22Rv1 (cell line): ENCODE data around the gene KCNQ1.

Source experiments
- H3K27ac ChIP-seq: fragments of 450-650 bp; 2 replicates; pipeline ENCODE4 v1.5.1; 2017
- ZFX ChIP-seq: fragments of 450-650 bp; IDR thresholded peaks from 2 replicates; pipeline ENCODE4 v1.6.1; 2017; ENCODE audit warnings: antibody characterized with exemption, borderline replicate concordance
- TF ChIP-seq, protein P1 (sequence below): fragments of 450-650 bp; IDR thresholded peaks from 2 replicates; pipeline ENCODE4 v1.5.1; 2017; ENCODE audit warnings: mild to moderate bottlenecking

Gene KCNQ1

DNA sequence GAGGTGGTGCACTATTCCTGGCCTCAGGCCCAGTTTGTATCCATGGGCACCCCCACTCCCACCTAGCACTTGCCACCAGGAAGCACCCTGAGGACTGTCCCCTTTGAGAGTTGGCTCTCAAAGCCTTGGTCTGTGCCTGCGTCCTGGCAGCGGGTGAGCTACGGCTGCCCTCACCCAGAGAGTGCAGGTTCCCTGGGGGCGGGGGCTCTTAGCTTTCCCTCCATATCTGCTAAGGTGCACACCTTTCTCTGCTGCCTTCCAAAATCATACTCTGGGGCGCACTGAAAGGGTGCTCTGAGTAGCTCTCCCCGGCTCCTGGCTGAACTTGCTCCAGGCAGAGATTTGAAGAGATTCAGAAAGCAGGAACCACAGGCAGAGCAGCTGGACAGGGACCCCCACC lies 7.1 kb downstream of the KCNQ1 start:
- no peak overlapping the region for H3K27ac ChIP-seq
- TF ChIP-seq ZFX, result no peak
- TF ChIP-seq, protein P1, sequence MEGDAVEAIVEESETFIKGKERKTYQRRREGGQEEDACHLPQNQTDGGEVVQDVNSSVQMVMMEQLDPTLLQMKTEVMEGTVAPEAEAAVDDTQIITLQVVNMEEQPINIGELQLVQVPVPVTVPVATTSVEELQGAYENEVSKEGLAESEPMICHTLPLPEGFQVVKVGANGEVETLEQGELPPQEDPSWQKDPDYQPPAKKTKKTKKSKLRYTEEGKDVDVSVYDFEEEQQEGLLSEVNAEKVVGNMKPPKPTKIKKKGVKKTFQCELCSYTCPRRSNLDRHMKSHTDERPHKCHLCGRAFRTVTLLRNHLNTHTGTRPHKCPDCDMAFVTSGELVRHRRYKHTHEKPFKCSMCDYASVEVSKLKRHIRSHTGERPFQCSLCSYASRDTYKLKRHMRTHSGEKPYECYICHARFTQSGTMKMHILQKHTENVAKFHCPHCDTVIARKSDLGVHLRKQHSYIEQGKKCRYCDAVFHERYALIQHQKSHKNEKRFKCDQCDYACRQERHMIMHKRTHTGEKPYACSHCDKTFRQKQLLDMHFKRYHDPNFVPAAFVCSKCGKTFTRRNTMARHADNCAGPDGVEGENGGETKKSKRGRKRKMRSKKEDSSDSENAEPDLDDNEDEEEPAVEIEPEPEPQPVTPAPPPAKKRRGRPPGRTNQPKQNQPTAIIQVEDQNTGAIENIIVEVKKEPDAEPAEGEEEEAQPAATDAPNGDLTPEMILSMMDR, result no peak

DNA sequence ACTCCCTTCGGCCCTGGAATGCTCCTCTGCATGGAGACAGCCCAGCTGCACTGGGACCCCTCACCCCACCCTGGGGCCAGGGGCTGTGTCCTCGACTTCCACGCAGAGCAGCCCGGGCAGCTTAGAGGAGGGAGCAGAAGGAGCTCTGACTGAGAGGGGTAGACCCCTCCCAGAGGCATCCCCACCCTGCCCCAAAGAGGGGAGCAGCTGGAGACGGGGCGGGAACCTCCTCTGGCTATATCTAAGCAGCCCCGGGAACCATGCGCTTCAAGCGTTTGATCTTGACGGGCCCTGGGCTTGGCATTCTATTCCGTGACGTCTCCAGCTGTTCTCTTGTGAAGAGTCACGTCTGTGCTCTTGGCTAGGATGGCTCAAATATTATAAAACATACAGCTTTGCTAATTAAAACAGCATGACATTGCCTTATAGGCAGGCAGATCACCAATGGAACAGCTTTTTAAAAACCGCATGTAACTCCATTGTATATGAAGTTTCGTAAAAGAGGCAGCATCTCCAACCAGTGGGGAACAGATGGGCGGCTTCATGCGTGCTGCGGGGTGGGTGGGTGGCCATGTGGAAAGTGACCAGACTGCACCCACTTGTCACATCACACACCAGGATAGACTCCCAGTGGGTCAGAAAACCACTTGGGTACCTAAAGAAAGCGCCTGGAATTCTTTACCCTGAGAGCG lies 7.7 kb downstream of the KCNQ1 start:
- no peak overlapping the region for H3K27ac ChIP-seq
- TF ChIP-seq ZFX, result no peak
- TF ChIP-seq, protein P1, result no peak

- H3K27ac ChIP-seq, result no peak overlapping the region
- no peak for TF ChIP-seq ZFX
- TF ChIP-seq, protein P1, result no peak
Measured at GRCh38 chr11:2453436-2453835, 8.6 kb downstream of the KCNQ1 start.

DNA sequence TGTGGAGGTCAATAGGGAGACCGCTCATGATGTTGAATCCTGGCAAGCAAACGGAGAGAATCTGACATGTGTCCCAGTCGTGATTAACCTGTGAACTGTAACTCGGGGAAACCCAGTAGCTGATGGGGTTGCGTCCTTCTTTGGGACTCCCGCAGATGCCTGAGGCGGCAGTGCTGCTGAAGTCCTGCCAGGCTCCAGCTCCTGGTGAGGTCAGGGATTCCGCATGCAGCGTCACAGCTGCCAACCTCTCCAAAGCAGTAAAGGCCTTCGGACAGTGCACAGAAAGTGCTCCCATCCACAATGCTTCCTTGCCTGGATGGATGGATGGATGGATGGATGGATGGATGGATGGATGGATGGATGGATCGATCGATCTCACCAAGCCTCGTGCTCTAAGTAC lies 13.5 kb downstream of the KCNQ1 start:
- no peak overlapping the region for H3K27ac ChIP-seq
- TF ChIP-seq, protein P1, result no peak
- TF ChIP-seq ZFX, result no peak

DNA sequence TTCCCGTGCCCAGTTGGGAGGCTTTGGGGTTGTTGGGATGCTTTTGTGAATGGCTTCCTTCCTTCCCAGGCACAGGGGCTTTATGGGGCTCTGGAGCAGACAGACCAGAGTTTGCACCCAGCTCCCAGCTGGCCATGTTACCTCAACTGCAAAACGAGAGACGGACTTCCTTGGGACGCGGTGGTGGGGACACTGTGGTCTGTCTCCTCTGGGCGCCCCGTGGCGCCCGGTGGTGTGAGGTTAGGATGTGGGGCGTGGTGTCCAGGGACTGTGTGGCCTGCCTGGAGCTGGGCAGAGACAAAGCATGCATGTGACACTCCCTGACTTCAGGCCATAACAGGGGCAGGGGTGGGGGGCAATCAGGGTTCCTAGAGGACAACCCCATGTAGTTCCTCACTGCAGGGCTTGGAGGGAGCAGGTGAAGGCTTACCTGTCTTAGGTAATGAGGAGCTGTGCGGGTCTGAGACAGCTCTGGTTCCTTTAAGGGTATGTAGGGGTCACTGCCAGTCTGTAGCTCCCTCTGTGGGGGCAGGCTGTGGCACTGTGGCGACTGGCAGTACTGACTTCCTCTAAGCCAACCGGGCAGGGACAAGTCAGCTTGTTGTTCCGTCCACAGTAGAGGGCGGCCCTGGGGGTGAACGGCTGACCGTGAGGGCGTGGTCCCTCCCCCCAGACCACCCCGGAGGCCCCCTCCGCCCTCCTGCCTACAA lies 14.4 kb downstream of the KCNQ1 start:
- TF ChIP-seq, protein P1, result no peak
- no peak for TF ChIP-seq ZFX
- H3K27ac ChIP-seq, result no peak overlapping the region

- no peak overlapping the region for H3K27ac ChIP-seq
- TF ChIP-seq, protein P1, result no peak
- TF ChIP-seq ZFX, result no peak
Measured at GRCh38 chr11:2459796-2460531, 15.2 kb downstream of the KCNQ1 start.
